Jurkat, Clone E6-1 (cell line): ENCODE data around the gene SERPINC1.
"Not testable (repeated sequence)": the region's sequence is repeated elsewhere in the genome, so short reads cannot be mapped to it uniquely, and the experiment has no call there.

Source experiments
- DNase-seq: peaks from one replicate; pipeline ENCODE4 v3.0.0-alpha.2; 2011; ENCODE audit warnings: low read depth, low spot score
- H3K4me3 ChIP-seq: 2 replicates; pipeline ENCODE4 v1.5.1; 2011; ENCODE audit warnings: mild to moderate bottlenecking, low read length, control low read depth, moderate library complexity

SERPINC1 gene

DNA sequence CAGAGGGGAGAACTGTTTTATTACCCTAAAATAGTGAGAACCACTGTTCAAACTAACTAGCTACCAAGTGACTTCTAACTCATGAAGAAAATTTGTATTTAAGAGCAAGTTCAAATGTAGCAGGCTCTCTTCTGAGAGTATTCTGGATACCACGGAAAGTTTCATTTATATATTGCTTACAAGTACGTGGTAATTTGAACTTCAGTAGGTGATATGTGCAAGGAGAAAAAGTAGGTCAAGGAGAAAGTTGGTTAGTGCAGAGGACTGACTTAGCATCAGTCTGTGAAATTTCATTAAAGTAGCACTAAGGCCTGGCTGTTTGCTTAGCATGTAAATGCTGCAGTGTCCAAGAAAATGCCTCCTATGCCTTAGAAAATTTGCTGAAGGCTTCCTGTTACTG is 16.7 kb downstream of the SERPINC1 start:
- DNase-seq = no peak
- H3K4me3 ChIP-seq = no peak overlapping the region

DNA sequence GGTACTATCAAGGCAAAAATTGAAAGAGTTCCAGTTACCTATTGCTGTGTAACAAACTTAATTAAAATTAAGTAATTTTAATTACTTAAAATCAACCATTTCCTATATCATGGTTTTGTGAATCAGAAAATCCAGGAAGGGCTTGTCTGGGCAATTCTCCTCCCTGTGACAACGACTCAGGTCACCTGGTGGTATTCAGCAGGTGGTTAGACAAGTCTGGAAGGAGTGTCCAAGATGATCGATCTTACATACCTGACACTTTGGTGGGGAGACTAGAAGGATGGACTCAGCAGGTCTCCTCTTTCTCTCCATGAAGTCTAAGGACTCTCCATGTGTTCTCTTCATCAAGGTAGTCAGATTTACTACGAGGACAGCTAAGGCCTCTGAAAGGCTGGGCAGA is 22.9 kb downstream of the SERPINC1 start:
- H3K4me3 ChIP-seq = no peak overlapping the region
- no peak for DNase-seq

DNA sequence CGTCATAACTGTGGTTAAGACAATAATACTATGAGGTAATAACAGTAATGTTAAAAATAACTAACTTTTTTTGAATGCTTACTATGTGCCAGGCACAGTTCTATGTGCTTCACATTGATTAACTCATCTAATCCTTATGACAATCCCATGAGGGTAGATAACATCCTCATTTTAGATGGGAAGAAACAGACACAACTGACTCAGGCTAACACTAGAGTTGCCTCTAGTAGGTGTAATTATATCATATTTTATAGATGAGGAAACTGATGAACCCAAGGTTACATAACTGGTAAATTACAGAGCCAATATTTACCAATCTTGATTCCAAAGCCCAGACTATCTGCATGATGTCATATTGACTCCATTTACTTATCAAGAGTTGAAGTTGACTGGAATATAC is 23.5 kb downstream of the SERPINC1 start:
- no peak overlapping the region for H3K4me3 ChIP-seq
- no peak for DNase-seq

DNA sequence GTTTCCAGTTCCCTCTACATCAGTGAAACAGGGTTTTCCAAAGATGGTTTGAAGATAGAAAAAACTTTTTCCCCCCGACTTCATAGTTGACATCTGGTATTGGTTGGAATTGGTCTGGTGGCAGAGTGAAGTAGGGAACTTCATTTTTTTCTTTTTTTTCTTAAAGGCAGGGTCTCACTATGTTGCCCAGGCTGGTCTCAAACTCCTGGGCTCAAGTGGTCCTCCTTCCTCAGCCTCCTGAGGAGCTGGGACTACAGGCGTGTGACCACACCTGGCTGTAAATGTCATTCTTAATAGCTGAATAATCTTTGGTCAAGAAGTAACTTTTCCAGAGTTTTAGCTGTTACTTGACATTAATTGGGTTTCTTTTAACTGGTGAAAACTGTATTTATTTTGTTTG is 27.2 kb downstream of the SERPINC1 start:
- no peak for DNase-seq
- no peak overlapping the region for H3K4me3 ChIP-seq

DNA sequence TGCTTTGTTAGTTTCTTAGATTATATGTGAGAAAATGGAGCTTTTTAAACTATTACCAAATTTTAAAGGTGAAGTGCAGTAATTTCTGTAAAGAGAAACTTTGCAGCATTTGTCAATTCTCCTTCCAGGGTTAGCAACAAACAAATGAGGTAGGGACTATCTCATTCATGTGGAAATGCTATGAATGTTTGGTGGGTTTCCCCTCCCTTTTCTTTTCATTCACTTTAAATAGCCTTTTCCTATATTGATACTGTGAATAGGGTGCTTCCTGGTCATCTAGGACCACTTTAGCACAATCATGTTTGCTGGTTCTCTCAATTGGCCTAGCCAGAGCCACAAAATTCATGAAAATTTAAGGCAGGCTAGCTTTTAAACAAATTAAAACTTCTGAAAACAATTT is 28.4 kb downstream of the SERPINC1 start:
- DNase-seq = no peak
- H3K4me3 ChIP-seq = no peak overlapping the region

DNA sequence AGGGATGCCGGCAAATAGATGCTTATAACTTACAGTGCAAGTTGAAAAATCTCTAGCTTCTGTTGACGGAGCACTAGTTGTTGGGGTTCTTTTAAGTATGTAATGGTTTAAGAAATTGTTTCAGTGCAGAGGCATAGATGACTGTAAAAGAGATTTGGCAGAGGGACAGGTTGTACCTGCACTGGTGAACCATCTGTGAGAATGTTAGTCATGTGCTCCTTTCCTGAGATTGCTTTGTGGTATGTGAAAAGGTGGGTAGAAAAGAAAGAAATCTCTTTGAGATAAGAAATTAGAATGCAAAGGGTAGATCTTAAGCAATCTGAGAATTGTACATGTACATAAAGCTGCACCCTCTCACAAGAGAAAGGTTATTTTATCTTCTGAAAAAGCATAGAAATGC is 29.5 kb downstream of the SERPINC1 start:
- no peak for DNase-seq
- no peak overlapping the region for H3K4me3 ChIP-seq

DNA sequence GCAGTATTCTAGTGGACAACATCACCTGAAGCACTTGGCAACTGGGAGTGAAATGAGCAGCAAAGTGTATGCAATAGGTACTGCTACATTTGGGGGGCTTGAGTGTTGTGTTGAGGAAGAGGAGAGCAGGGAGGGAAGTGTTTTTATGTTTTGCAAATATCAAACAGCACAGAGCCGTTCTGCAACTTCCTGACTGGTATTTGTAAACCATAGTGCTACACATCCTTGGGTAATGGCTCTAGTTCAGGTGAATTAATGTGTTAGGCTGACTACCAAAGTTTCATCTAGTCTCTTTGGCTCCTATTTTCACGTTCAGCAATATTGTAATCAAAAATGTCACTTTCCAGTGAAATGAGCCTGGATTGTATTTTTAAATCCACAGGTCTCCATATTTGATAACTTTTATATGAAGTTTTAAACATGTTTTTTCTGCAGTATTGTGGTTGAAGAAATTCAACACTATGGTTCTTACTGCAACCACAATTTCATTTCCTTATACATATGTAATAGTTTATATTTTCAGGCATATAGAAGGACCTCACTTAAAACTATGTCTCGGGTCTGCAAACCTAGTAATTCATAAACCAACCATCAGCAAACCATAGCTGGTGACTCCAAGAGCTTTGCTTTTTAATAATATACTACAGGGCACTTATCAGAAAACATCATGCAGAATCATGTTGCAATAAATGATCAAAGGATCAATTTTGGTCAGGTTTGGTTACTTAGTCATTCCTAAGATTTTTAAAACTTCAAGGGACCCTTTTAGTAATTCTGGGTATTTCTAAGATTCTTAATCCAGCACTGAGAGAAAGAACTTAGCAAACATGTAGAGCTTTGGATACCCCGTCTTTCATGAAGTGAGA is 30.1 kb downstream of the SERPINC1 start:
- no peak for DNase-seq
- H3K4me3 ChIP-seq = no peak overlapping the region

DNA sequence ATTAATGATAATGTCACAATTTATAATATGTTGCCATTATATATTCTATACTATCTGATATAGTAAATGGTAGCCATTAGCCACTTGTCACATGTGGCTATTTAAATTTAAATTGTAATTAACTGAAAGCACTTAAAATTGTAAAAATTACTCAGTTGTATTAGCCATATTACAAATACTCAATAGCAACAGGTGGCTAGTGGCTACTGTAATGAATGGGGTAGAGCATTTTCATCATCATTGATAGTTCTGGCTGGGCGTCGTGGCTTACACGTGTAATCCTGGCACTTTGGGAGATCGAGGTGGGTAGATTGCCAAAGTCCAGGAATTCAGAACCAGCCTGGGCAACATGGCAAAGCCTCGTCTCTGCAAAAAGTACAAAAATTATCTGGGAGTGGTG is 32.4 kb downstream of the SERPINC1 start:
- no peak for DNase-seq

DNA sequence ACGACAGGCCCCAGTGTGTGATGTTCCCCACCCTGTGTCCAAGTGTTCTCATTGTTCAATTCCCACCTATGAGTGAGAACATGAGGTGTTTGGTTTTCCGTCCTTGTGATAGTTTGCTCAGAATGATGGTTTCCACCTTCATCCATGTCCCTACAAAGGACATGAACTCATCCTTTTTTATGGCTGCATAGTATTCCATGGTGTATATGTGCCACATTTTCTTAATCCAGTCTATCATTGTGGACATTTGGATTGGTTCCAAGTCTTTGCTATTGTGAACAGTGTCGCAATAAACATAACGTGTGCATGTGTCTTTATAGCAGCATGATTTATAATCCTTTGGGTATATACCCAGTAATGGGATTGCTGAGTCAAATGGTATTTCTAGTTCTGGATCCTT is 36.0 kb downstream of the SERPINC1 start:
- not testable (repeated sequence) for DNase-seq

More for the DNA sequence above, 32.4 kb downstream of the SERPINC1 start:
- H3K4me3 ChIP-seq = no peak overlapping the region

DNA sequence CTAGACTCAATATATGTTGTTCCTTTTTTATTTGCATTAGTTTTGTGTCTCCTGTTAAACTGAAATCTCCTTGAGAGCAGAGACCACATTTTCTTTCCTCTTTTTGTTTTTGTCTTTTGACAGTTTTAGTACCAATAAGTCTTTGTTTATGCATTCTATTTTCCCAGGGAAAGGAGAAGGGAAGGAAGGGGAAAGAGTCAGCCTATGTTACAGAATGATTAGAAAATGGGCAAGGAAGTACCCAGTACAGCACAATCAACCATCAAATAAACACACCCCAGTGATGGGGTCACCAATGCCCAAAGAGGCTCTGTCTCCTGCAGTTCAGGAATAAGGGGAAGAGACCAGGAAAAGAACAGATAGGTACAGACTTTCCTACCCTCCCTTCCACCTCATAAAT is 38.9 kb downstream of the SERPINC1 start:
- no peak overlapping the region for H3K4me3 ChIP-seq
- no peak for DNase-seq

More for the DNA sequence above, 36.0 kb downstream of the SERPINC1 start:
- not testable (repeated sequence) for H3K4me3 ChIP-seq

DNA sequence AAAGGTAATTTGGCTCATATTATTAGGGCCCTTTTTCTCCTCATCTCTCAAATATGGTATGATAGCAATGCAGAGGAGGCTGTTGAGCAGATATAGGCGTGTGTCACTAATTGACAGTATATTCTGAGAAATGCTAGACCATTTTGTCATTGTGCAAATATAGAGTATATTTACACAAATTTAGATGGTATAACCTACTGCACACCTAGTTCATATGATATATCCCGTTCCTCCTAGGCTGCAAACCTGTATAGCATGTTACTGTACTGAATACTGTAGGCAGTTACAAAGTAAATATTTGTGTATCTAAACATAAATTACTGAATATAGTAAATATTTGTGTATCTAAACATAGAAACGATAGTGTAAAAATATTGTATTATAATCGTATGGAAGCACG is 40.4 kb downstream of the SERPINC1 start:
- no peak overlapping the region for H3K4me3 ChIP-seq
- no peak for DNase-seq

DNA sequence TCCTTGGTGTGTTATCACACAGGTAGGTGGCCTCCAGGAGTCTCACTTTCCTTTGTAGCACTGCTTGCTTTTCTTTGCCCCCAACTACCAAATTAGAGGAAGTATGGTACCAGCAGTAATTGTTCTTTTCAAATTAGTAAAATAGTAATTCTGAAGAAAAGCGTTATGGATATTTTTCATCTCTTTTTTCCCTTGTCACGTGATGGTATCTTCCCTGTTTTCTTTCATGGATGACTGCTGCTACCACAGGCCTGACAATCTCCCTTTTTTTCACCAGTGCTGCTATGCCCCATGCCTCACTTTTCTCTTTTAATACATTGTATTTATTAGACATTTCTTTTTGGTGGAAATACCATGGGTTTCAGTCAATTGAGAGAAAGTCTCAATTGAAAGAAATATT is 45.6 kb downstream of the SERPINC1 start:
- H3K4me3 ChIP-seq = no peak overlapping the region
- DNase-seq = no peak

DNA sequence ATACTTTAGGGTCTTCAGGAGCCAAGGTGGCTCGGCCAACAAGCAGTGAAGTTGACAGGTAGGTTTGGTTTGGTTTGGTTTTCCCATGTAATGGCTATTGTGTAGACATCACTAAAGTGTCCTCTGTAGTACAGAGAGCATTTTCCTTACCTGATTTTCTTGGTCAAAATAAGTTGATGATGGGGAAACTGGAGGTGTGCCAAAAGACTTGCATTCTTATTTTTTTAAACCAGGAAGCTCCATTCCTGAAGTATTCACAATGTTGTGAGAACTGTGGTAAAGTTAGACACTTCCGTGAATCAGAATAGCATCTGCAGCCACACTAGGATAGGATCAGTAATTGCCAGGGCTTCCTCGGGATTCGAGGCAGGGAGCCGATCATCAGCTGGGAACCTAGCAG is 46.0 kb downstream of the SERPINC1 start:
- H3K4me3 ChIP-seq = no peak overlapping the region
- no peak for DNase-seq

DNA sequence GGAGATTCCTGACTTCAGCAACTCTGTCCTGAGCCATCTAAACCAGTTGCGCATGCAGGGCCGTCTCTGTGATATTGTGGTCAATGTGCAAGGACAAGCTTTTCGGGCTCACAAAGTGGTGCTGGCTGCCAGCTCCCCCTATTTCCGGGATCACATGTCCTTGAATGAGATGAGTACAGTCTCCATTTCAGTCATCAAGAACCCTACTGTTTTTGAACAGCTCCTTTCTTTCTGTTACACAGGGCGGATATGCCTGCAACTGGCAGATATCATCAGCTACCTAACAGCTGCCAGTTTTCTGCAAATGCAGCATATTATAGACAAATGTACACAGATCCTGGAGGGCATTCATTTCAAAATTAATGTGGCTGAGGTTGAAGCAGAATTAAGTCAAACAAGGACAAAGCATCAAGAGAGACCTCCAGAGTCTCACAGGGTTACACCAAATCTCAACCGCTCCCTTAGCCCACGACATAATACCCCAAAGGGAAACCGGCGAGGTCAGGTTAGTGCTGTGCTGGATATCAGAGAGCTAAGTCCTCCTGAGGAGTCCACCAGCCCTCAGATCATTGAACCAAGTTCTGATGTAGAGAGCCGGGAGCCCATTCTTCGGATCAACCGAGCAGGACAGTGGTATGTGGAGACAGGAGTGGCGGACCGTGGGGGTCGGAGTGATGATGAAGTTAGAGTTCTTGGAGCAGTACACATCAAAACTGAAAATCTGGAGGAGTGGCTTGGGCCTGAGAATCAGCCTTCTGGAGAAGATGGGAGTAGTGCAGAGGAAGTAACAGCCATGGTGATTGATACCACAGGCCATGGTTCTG is 46.7 kb downstream of the SERPINC1 start:
- DNase-seq = peak; percentile 77
- H3K4me3 ChIP-seq = peak overlapping the region; percentile 32

DNA sequence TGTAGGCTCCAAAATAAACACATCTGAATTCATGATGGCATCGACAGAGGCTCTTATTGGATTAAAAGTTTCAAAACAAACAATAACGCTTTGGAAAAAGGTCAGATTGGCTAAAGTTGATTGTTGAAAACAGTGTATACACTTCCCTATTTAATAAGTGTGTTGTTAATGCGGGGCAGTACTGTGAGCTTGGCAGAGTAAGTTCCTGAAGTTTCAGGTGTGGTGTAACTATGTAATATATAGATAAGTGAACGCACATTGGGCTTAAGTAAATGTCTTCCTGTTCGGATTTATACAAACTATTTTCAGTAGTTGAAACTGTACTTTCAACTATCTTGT is 48.1 kb downstream of the SERPINC1 start:
- no peak for DNase-seq
- peak overlapping the region; percentile 97 for H3K4me3 ChIP-seq

DNA sequence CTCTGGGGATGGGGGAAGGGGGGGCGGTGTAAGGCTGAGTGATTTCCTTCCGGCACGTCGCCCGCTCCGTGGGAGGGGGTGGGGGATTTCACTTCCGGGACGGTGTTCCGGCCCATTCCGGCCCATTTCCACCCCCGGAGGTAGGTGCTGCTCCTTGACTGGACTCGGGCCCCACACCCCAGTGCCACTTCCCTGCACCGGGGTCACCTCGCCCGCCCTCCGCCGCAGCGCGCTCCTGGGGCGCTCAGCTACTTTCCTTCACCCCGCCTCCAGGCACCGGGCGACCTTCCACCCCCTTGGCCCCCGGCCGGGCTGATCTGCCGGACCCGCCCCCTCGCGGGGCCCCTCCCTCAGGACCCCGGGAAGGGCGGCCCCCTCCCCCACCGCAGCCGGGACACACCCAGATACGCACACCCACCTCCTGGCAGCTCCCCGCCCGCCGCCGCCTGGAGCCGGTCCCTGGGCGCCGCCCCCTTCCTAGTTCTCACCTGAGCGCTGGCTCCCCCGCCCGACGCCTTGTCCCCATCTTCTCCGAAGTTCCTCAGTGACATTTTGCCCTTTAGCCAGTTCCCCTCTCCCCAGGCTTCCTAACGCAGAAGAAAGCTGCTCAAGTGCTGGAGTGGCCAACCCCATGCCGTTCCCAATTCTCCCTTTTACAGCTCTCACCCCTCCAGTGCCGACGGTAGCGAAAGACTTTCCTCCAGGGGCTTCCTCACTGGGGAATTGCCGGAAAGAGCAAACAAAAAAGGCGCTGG is 48.7 kb downstream of the SERPINC1 start, which contains the start of gene ZBTB37:
Gene ZBTB37, plus strand, starts transcription at position 115 of the 755 bp plus-strand sequence. CDS start 1,846 bp downstream, outside the sequence.
- peak; percentile 87 for DNase-seq
- peak within 1 kb of the TSS; percentile 97 for H3K4me3 ChIP-seq

DNA sequence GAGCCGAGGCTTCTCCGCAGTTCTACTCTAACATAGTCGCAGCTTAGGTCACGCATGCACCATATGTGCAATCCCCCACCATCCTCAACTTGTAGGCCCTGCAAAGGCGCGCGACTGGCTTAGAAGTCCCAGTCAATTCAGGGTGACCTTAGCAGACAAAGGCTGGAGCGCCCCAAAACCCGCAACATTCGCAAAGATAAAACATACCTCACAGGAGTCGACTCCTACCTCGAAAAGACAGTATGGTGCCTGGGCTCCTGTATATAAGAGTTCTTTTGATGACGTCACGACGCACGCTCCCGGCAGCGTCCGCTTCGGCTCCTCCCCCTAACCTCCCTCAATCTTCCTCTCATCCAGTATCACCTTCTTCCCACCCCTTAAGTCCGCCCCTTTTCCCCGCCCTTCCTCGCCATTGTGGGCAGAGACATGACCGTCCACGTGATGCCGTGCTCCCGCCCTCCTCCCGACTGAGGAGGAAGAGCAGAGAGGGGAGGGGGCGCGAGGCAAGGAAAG is 49.3 kb downstream of the SERPINC1 start, which contains the start of gene GAS5:
Gene GAS5, minus strand, starts transcription at position 237 of the 513 bp plus-strand sequence.
- peak; percentile 100 for DNase-seq
- H3K4me3 ChIP-seq = peak within 1 kb of the TSS; percentile 97

DNA sequence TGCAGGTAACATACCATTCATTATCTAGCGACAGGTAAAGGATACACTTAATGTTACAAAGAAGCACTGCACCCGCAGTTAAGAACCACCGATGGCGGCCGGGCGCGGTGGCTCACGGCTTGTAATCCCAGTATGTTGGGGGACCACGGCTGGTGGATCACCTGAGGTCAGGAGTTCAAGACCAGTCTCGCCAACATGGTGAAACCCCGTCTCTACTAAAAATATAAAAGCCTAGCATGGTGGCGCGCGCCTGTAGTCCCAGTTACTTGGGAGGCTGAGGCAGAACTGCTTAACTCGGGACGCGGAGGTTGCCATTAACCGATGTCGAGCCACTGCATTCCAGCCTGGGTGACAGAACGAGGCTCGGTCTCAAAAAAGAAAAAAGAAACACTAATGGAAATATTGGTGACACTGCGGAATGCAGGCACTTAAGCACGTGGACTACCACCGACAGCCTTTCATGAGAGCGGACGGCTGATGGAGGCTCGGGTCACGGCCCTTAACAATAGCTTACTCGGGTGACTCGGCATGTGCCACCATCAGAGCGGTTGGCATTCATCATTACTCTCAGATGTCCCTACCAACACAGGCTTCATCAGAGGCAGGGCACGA is 49.9 kb downstream of the SERPINC1 start:
- H3K4me3 ChIP-seq = peak overlapping the region; percentile 97
- no peak for DNase-seq
